Stomach (tissue), 4 donors: Measurements from ENCODE around the gene NOS2.
"Not testable (repeated sequence)": the region's sequence is repeated elsewhere in the genome, so short reads cannot be mapped to it uniquely, and the experiment has no call there.

Experiments used
- CTCF ChIP-seq, 7 experiments: fragments of 450-650 bp in 4 of 7; fragments of 200-600 bp in 3 of 7; sonication (generic) in 3 of 7; IDR thresholded peaks; one replicate each; pipeline ENCODE4 v1.5.1; 2016 to 2019; ENCODE audit warnings: antibody characterized with exemption in 7 of 7, control low read depth in 2 of 7, mild to moderate bottlenecking in 1 of 7
- EP300 ChIP-seq: sonication (generic); formaldehyde crosslinking; IDR thresholded peaks from one replicate; pipeline ENCODE4 v1.6.1; 2017; ENCODE audit warnings: antibody characterized with exemption
- POLR2A ChIP-seq, 4 donors: fragments of 450-650 bp; IDR thresholded peaks; one replicate each; pipeline ENCODE4 v1.6.1; 2016; ENCODE audit warnings: antibody characterized with exemption in 4 of 4, control low read depth in 2 of 4, mild to moderate bottlenecking in 1 of 4, moderate library complexity in 1 of 4
- POLR2AphosphoS5 ChIP-seq, 3 donors: sonication (generic); formaldehyde crosslinking; IDR thresholded peaks; one replicate each; pipeline ENCODE4 v1.6.1; 2016; ENCODE audit warnings: antibody characterized with exemption in 3 of 3

GRCh38 chr17:27846808-27847307 is 46.5 kb upstream of the NOS2 start:
- TF ChIP-seq CTCF (IDR thresholded peaks at IDR 0.05); POLR2A (IDR thresholded peaks at IDR 0.05); EP300; POLR2AphosphoS5 (IDR thresholded peaks at IDR 0.05): not testable (repeated sequence)
